Thyroid gland (tissue), 4 donors: Measurements from ENCODE around the gene LDLR. TPM values are rescaled to one million over a fixed set of nuclear protein-coding genes. Genes with fewer than 3 reads are reported as not detected.
"Not testable (repeated sequence)": the region's sequence is repeated elsewhere in the genome, so short reads cannot be mapped to it uniquely, and the experiment has no call there.

Experiments used
- DNase-seq, 2 donors: peaks; one replicate each; pipeline ENCODE4 v3.0.0-alpha.2; 2019
- H3K27ac ChIP-seq, 3 donors: fragments of 200-600 bp; sonication (generic); 1 replicate in 2 of 3; 2 replicates in 1 of 3; pipeline ENCODE4 v1.5.1; 2016 to 2019; ENCODE audit warnings: mild to moderate bottlenecking in 1 of 3, moderate library complexity in 1 of 3
- H3K27me3 ChIP-seq: fragments of 200-600 bp; sonication (generic); one replicate; pipeline ENCODE4 v1.5.1; 2019
- H3K36me3 ChIP-seq, 2 donors: fragments of 200-600 bp; sonication (generic); one replicate each; pipeline ENCODE4 v1.5.1; 2016 to 2019
- H3K4me1 ChIP-seq, 2 donors: fragments of 200-600 bp; sonication (generic); one replicate each; pipeline ENCODE4 v1.5.1; 2017 to 2019
- H3K4me3 ChIP-seq, 3 donors: fragments of 200-600 bp; sonication (generic); replicated peaks in 1 of 3; 1 replicate in 2 of 3; 2 replicates in 1 of 3; pipeline ENCODE4 v1.5.1; 2016; ENCODE audit warnings: mild to moderate bottlenecking in 1 of 3
- H3K9me3 ChIP-seq: fragments of 200-600 bp; sonication (generic); one replicate; pipeline ENCODE4 v1.5.1; 2017
- CTCF ChIP-seq, 6 experiments: fragments of 200-600 bp in 3 of 6; fragments of 450-650 bp in 3 of 6; sonication (generic) in 3 of 6; IDR thresholded peaks; one replicate each; pipeline ENCODE4 v1.5.1; 2016 to 2019; ENCODE audit warnings: antibody characterized with exemption in 6 of 6, mild to moderate bottlenecking in 2 of 6, inconsistent platforms in 1 of 6, moderate library complexity in 1 of 6
- POLR2A ChIP-seq, 2 donors: fragments of 450-650 bp; IDR thresholded peaks; one replicate each; pipeline ENCODE4 v1.6.1; 2017; ENCODE audit warnings: antibody characterized with exemption in 2 of 2, mild to moderate bottlenecking in 2 of 2, moderate library complexity in 1 of 2
- WGBS, 2 donors: methylation state at CpG; one replicate each; pipeline ENCODE4 v1.1.5; 2017; 5-methylcytosine and 5-hydroxymethylcytosine counted together
- intact Hi-C: fragments of 100-400 bp; cut with DNase I; formaldehyde crosslinking; loops from one replicate; pipeline ENCODE4 v1.15.1; 2023
- microRNA-seq: library from miRNA; unstranded; fragments of <30 nt; microRNA quantifications from one replicate; pipeline ENCODE4, GENCODE V29; 2016
- total RNA-seq, 4 donors: library from RNA; depleted of rRNA; stranded (reverse); fragments of >200 nt; gene quantifications; one replicate each; pipeline ENCODE4 v1.2.3, GENCODE V29; 2016

LDLR gene
- total RNA-seq, 4 donors from 2014 or later: 8.7 to 39.1 (median 20.3) TPM

DNA sequence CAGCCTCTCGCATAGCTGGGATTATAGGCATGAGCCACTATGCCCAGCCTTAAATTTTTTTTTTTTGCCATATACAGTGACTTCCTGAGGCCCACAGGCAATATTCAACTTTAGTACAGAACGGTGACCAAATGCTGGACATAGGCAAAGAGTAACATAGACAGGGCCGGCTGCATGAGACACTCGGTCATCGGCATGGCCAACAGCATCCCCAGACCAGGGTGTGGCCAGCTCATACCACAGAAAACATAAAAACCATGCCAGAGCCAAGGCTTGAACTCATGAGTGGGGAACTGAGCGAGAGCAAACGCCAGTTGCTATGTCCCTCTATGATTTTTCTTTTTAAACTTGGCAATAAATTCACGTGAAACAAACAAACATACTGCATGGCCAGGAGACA, 91.1 kb downstream of the LDLR start:
- DNase-seq: no peak
- Histone ChIP-seq H3K4me1 (peaks cover 13 to 31% of the 10 kb centered on the region in 2 donors), H3K36me3 (peaks cover 24 to 33% of the 10 kb centered on the region in 2 donors), H3K27ac (no peak overlapping the region), H3K9me3 (no peaks in the 10 kb centered on the region), H3K27me3 (no peaks in the 10 kb centered on the region), H3K4me3 (no peak overlapping the region)
- TF ChIP-seq POLR2A (IDR thresholded peaks at IDR 0.05) (no peak), CTCF (IDR thresholded peaks at IDR 0.05) (no peak)
- WGBS, 2 donors: 76 to 77% methylated on average over 8 of the region's 8 CpGs
- intact Hi-C loops: no loop called here

DNA sequence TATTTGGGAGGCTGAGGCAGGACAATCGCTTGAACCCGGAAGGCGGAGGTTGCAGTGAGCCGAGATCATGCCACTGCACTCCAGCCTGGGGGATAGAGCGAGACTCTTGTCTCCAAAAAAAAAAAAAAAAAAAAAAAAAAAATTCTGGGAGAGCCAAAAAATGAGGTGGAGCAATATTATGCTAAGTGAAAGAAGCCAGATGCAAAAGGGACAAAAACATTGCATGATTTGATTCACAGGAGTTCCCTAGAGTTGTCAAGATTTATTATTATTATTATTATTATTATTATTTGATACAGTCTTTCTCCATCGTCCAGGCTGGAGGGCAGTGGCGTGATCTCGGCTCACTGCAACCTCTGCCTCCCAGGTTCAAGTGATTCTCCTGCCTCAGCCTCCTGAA, 91.7 kb downstream of the LDLR start:
- H3K27me3 ChIP-seq, intact Hi-C loops, DNase-seq, H3K9me3 ChIP-seq, H3K4me3 ChIP-seq: not testable (repeated sequence)
- Histone ChIP-seq H3K27ac (peak overlapping the region in 1 of 3 donors; percentile 17), H3K4me1 (peaks cover 13 to 37% of the 10 kb centered on the region in 2 donors), H3K36me3 (peaks cover 18 to 27% of the 10 kb centered on the region in 2 donors)
- 71 to 84% methylated on average over 8 of the region's 8 CpGs for WGBS, 2 donors

DNA sequence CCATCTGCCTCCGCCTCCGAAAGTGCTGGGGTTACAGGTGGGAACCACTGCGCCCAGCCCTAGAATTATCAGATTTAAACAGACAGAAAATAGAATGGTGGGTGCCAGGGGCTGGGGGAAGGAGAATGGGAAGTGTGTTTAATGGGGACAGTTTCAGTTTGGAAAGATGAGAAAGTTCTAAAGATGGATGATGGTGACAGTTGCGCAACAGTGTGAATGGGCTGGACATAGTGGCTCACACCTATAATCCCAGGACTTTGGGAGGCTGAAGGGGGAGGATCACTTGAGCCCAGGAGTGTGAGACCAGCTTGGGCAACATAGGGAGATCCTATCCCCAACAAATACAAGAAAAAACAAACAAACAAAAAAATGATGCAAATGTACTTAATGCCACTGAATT, 92.2 kb downstream of the LDLR start:
- H3K4me1 ChIP-seq: peaks cover 13 to 42% of the 10 kb centered on the region in 2 donors
- no peak for TF ChIP-seq POLR2A (IDR thresholded peaks at IDR 0.05)
- no peak for TF ChIP-seq CTCF (IDR thresholded peaks at IDR 0.05)
- no peak overlapping the region for H3K4me3 ChIP-seq
- intact Hi-C loops: no loop called here
- WGBS, 2 donors: 95 to 99% methylated on average over 4 of the region's 4 CpGs
- H3K27ac ChIP-seq: peak overlapping the region in 1 of 3 donors; percentile 17
- no peaks in the 10 kb centered on the region for H3K9me3 ChIP-seq
- H3K36me3 ChIP-seq: peaks cover 13 to 22% of the 10 kb centered on the region in 2 donors
- no peak for DNase-seq
- no peaks in the 10 kb centered on the region for H3K27me3 ChIP-seq

Small RNA genes lying within 50 kb of the gene (microRNA-seq; reads per million reads assigned to microRNA genes)
- not detected for gene MIR6886

Other genes with a start within 250 kb of the LDLR start
- gene C19orf38, start 241.0 kb upstream of the LDLR start, total RNA-seq: 1 to 10 TPM in 2 of 4 donors, not detected in 2; 1.5 to 1.7 TPM
- 10 to 100 TPM; 12.2 to 14.8 (median 13.1) TPM for gene CARM1, start 217.9 kb upstream of the LDLR start, total RNA-seq
- gene YIPF2, start 160.8 kb upstream of the LDLR start, total RNA-seq: 100 to 1,000 TPM in 2 of 4 donors, 10 to 100 TPM in 2; 85.1 to 127 (median 104) TPM
- gene TIMM29, start 160.7 kb upstream of the LDLR start, total RNA-seq: 10 to 100 TPM; 19.6 to 39.5 (median 33.4) TPM
- 100 to 1,000 TPM in 2 of 4 donors, 10 to 100 TPM in 2; 49.4 to 108 (median 89.0) TPM for gene SMARCA4, start 128.4 kb upstream of the LDLR start, total RNA-seq
- gene SPC24, start 66.3 kb downstream of the LDLR start, total RNA-seq: 1 to 10 TPM in 1 of 4 donors, under 1 TPM in 2, not detected in 1; 0.24 to 1.1 (median 0.78) TPM
- gene KANK2, start 108.1 kb downstream of the LDLR start, total RNA-seq: 100 to 1,000 TPM; 177 to 241 (median 222) TPM
- 1 to 10 TPM in 1 of 4 donors, not detected in 3; 3.4 TPM for gene ANGPTL8, start 150.2 kb downstream of the LDLR start, total RNA-seq
- 100 to 1,000 TPM in 1 of 4 donors, 10 to 100 TPM in 3; 41.4 to 156 (median 58.1) TPM for gene DOCK6, start 173.1 kb downstream of the LDLR start, total RNA-seq
- under 1 TPM in 1 of 4 donors, not detected in 3; 0.54 TPM for gene TSPAN16, start 206.7 kb downstream of the LDLR start, total RNA-seq